Measurements from ENCODE around the gene ROR1.
A peak's percentile ranks its signal among the peaks of the same experiment; 100 is the strongest.

The ROR1 gene

DNA sequence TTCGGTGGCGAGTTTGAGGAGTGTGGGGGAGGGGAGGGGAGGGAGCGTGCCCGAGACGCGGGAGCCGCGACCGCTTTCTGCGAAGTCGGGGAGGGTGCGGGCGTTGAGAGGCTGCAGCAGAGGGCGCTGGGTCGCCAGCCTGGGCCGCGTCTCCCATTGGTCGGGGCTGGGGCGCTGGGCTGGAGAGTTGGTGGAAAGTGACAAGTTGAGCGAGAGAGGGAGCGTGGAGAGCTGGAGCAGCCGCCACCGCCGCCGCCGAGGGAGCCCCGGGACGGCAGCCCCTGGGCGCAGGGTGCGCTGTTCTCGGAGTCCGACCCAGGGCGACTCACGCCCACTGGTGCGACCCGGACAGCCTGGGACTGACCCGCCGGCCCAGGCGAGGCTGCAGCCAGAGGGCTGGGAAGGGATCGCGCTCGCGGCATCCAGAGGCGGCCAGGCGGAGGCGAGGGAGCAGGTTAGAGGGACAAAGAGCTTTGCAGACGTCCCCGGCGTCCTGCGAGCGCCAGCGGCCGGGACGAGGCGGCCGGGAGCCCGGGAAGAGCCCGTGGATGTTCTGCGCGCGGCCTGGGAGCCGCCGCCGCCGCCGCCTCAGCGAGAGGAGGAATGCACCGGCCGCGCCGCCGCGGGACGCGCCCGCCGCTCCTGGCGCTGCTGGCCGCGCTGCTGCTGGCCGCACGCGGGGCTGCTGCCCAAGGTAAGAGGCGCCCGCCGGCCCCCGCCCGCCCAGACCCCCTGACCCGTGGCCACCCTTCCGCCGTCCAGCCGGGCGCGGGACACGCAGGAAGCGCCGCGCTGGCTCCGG, at the start of gene ROR1:
Gene ROR1, plus strand, starts transcription at position 203 of the 802 bp plus-strand sequence.
- peak; percentile 59 to 73 for ATAC-seq

DNA sequence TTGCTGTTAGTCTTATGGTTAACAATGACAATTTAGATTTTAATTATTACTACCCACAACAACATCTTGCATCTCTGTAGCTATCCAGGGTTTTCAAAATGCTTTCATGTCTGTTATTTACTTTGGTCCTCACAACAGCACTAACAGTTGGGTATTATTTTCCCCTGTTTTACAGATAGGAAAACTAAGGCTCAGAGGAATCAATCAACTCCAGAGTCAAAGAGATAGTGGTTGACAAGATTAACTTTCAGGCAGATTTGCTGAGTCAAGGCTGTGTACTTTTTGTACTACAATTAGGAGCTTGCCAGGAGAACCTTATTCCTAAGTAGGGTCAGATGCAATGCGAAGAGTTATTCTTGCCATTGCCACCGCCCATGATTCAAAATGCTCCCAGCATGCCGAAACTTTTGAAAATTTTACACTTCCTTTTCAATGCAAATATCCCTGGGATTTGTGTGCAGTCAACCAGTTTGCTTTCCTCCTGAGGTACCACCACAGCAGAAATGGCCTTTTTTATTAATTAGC, 49.4 kb upstream of the ROR1 start:
- ATAC-seq = no peak

DNA sequence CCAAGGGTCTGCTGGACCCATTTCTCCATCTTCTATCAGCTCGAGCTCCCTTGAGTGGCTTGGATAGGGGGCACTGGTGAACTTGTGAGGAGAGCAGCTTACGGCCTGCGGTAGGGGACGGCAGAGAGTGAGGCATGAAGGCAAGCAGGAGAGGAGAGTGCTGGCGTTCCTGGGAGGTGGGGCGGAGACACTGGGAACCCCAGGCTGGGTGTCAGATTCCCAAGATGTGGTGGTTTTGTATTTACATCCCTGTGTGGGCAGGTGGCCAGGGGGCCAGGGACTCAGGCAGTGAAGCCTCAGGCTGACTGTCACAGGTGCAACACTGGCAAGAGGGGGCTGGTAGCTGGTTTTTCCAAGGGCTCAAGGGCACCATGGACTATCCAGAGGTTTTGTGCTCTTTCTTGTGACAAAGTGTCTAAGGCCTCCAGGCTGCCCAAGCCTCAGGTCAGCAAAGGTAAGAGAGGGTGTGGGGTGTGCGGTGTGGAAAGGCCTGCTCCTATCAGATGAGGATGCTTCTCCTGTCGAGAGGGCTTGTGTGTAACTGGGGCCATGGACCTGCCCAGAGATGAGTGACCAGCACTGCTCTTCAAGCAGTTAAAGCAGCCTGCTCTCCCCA, 45.1 kb upstream of the ROR1 start:
- ATAC-seq = no peak

DNA sequence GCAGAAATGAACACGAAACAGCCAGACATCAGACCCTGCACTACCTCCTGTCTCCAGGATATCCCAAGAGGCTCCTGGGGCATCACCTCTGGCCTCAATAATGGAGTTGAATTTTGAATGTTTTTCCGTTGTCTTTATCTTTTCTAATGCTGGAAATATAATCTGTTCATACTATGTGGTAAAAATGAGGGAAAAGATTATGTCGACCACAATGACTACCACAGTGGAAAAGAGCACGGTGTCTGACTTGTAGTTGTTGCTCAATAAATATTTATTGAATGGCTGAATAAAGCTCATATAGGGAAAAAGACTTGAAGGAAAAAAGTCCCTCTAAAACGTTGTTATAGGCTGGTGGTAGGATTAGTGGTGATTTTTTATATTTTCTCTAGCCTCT, 44.6 kb upstream of the ROR1 start:
- ATAC-seq = no peak

DNA sequence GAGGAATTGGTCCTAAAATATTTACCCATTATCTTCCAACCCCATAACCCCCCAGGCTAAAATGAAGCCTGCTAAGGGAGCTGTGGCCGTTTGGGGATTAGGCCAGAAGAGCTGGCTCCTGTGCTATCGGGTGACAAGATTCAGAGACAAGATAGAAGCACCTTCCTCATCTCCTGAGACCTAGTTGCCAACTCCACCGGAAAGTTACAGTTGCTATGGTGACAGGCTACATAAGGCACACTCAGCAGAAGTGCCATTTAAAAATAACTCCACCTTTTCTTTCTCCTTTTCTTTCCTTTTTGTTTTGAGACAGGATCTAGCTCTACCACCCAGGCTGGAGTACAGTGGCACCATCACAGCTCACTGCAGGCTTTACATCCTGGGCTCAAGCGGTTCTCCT, 43.6 kb upstream of the ROR1 start:
- no peak for ATAC-seq

DNA sequence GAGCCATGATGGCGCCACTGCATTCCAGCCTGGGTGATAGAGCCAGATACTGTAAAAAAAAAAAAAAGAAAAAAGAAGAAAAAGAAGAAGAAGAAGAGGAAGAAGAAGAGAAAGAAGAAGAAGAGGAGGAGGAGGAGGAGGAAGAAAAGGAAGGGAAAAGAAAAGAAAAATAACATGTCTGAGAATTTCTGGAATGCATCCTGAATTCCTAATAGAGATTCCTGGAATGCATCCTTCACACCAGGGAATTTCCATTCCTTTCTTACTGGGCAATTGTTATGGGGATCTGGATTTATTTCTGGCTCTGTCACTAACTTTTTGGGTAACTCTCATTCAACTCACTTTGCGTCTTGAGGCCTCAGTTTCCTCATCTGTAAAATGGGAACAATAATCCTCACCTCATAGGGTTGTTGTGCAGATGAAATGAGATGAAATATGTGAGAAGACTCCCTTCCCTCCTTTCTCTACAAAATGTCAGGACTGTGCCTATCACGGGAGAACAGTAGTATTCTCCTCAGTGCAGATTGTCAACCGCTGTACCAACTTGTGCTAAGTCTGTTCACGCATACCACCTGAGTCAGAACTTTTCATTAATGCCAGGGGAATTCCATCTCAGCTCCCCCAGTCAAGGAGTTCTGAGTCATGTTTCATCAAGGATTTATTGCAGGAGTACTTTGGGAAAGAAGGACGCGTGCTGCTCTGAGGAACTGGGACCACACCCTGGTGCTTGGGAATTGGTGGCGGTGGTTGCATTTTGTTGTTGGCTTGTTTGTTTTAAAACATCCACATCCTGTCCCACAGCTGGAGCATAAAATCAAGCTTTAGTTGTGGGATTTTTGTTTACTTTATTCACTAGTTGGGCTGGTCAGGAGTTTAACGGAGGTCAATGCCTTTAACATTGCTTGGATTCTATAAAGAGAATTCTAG, 42.4 kb upstream of the ROR1 start:
- no peak for ATAC-seq

DNA sequence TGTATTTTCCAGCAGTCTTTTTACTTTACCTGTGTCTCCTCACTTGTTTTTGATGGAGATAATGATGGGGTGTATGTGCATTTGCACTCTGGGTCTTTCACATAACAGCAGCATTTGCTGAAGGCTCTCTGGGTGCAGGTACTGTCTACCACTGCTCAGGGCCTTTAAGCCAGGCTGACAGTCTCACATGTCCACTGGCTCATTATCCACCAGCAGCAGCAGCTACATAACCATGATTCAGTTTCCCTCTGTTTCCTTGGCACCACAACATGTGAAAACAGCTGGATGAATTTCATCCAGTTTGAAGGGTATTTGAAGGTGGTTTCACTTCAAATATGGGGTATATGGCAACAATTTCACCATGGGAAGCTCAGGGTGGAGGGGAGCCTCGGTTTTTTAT, 41.2 kb upstream of the ROR1 start:
- no peak for ATAC-seq

DNA sequence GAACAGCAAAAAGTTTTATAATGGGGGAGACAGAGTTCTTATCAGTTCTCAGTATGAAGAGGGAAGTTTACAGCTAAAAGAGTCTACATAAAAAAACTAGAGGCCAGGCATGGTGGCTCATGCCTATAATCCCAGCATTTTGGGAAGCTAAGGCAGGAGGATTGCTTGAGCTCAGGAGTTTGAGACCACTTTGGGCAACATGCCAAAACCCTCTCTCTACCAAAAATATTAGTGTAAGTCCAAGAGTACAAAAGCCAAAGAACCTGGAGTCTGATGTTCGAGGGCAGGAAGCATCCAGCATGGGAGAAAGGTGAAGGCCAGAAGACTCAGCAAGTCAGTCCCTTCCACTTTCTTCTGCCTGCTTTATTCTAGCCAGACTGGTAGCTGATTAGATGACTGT, 35.0 kb upstream of the ROR1 start:
- no peak for ATAC-seq

DNA sequence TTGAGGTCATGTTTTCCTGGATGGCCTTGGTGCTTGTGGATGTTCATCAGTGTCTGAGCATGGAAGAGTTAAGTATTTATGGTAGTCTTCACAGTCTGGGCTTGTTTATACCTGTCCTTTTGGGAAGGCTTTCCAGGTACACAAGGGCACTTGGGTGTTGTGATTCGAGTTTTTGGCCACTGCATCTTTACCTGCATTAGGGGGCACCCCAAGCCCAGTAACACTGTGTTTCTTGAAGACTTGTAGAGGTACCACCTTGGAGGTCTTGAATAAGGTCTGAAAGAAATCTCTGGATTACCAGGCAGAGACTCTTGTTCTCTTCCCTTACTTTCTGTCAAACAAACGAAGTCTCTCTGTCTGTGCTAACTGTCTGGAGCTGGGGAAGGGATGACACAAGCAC, 34.4 kb upstream of the ROR1 start:
- no peak for ATAC-seq

DNA sequence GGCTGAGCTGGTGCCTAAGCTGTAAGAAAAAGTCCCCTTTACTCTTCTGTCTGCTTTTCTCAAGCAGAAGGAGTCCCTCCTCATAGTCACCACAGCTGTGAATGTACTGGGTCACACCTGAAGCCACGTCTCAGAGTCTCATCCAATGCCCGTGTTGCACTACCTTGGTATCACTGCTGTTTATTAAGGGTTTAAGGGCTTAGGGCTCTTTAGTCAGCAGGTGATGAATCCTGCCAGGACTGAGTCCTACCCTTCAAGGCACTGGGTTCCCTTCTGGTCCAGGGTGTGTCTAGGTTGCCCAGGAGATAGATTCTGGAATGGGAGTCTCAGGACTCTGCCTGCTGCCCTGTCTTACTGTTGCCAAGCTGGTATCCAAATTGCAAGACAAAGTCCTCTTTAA, 33.4 kb upstream of the ROR1 start:
- no peak for ATAC-seq

DNA sequence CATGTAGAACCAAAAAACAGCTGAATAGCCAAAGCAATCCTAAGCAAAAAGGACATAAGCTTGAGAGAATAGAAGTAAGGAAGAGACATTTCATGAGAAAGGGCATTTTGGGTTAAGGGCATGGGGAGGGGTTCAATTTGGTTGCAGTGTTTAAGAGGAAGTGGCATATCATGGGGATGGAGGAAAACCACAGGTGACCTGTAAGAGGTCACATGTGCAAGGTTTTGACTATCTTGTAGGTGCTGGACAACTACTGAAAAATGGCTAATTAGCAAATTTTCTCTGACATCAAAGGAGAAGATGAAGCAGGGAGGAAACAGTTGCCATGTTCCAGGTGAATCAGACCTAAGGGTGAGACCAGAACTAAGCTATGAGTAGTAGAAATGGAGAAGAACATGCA, 31.3 kb upstream of the ROR1 start:
- ATAC-seq = no peak

DNA sequence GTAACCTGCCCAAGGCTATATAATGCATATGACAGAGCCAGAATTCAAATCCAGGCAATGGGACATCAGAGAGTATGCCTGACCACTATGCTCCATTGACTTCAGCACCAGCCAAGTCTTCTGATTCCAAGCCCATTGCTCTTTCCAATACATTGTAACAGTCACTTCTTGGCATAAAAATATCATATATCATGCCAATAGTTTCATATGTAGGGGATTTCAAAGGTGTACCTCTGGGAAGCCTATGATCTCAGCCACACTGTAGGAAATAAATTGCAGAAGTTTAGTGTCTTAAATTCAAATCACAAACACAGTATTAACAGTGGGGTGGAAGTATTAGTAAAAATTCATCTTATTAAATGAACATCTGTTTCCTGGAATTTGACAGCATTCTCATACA, 30.0 kb upstream of the ROR1 start:
- no peak for ATAC-seq

DNA sequence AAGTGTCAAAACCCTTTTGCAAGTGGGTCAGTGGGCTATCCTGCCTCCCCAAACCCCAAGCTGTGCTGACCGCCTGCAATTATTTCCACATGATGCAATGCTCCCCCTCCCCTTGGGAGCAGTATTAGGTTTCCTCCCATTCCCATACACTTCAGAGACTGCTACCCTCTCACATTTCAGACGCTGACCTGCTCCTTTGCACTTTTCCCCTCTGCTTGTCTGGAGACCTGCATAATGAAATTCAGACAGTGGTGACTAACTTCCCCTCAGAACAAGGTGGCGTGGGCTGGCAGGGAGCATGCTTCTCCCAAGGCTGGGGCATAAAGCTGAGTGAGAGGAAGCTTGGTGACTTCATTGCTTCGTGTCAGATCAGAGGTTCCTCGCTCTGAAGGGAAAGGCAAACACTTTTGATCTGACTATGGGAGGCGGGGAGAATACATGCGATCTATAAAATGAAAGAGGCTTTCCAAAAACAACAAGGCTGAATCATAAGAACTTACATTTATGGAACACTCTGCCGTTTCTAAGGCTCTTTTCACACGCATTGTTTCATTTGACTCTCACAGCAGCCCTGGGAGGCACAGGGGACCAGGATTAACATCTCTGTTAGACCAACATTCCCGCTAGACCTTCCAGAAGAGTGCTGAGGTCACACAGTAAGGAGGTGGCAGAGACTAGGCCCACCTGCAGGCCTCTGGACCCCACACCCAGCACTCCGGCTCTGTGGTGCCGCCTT, 27.5 kb upstream of the ROR1 start:
- ATAC-seq = no peak

DNA sequence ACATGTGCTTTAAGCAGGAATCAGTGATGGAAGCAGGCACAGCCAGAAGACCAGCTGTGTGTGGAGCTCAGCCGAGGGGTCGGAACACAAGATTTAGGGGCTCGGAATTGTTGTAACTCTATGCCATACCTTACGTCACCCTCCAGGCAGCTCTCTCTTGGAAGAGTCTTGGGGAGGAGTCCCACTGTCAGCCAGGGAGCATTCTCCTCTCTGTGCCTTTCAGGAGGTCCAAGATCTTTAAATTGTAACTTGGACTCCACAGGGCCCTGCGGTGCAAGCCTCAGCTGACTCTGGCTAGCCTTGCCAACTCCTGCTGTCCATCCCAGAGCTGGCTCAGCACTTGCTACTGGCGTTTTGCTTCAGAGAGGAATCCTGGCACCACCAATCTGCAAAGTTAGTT, 26.4 kb upstream of the ROR1 start:
- ATAC-seq = no peak

DNA sequence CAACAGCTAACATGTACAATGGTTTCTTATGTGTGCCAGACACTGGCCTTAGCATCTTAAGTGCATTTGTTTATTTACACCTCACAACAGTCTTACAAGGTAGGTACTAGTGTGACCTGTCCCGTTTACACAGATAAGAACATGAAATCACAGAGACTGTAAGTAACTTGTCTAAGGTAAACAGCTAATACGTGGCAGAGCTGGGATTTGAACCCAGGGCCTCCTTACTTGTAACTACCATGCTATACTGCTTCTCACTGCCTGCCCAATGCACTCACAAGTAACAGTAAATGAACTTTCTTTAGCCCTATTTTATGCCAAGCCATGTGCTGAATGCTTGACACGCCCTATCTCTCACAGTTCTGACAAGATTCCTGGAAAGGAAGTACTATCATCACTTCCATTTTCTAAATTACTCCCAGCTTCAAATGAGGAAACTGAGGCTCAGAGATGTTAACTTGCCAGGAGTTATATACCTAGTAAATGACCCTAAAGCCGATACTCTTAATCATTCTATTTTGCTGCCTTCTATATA, 25.7 kb upstream of the ROR1 start:
- ATAC-seq = no peak

DNA sequence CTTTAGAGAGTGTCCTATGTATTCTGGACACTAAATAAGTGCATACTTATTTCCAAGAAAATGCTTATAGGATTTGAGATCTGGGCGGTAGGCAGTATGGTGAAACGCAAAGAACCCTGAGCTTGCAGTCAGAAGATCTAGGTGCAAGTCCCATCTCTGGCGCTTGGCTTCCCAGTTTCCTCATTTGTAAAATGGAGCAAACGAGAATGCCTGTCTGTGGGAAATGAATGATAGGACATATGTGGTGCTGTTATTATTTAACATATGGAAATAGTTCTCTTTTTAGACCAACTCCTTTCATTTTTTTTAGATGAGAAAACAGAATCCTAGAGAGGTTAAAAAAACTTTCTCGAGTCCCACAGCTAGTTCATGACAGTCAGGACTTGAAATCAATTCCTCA, 25.2 kb upstream of the ROR1 start:
- ATAC-seq = no peak

DNA sequence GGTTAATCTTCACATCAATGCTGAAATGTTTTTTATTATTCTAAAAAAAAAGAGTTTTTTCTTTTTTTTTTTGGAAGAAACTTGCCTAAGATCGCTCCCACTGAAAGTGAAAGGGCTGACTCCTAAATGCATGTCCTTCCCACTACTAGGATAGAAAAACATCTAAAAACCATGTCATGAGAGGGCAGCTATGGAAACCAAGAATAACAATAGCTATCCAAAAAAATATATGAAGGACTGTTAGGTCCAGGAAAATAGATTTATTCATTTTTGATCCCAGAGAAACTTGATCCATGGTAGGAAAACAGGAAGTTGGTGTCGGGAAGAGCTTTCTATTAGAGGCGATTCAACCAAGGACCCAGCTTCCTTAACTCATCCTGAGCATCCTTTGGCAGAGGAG, 23.1 kb upstream of the ROR1 start:
- no peak for ATAC-seq

DNA sequence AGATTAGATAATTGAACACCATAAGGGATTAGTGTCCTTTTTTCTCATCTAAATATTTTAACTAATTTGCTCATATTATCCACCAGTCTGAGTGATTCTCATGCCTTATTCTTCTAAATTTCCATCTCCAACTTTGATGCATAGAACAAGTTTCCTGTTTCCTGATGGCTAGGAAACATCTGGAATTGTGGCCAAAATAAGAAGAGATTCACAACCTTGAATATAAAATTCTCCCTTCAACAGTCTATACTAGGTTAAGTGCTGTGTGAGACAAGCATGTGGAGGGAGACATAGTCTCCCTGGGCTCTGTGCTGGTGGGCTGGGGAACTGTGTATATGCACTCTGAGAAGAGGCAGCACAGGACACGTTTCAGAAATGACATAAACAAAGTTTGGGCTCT, 21.6 kb upstream of the ROR1 start:
- no peak for ATAC-seq

DNA sequence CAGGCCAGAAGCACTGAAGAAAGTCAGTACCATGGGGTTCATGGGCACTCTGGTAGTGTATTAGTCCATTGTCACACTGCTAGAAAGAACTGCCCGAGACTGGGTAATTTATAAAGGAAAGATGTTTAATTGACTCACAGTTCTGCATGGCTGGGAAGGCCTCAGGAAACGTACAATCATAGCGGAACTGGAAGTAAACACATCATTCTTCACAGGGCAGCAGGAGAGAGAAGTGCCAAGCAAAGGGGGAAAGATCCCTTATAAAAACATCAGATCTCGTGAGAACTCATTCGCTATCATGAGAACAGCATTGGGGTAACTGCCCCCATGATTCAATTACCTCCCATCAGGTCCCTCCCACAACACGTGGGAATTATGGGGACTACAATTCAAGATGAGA, 20.2 kb upstream of the ROR1 start:
- ATAC-seq = no peak

DNA sequence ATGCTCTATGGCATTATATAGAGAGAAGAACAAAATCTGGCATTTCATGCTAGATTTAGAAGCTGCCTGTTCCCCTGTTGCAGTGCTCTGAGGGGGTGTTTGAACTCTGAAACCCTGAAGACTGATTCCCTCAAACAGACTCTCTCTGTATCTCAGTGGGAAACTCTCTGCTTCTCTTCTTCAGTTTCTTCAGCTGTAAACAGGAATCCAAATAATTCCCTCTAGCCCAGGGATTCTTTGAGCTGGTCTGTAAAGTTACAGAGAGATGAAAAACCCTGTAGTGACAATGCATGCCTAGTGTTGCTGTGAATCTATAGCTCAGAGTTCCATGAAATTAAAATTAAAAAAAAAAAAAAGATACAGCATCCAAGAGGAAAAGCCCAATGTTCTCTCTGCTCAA, 17.0 kb upstream of the ROR1 start:
- ATAC-seq = no peak

DNA sequence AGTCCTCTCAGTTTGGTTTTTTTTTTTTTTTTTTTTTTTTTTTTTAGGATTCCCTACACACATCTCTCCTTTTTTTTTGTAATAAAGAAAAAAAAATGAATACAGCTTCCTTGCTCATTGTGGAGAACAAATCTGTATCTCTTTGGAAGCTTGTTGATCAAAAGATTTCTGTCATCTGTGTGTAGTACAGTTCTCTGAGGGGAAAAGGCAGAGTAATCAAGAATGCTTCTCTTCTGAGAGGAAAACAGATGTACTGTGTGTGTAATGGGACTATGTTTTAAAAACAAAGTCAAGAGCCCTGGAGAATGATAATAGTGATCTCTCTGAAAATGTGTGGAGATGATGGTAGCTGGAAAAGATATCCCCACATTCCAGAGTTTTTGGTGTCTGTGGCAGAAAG, 16.5 kb upstream of the ROR1 start:
- no peak for ATAC-seq

DNA sequence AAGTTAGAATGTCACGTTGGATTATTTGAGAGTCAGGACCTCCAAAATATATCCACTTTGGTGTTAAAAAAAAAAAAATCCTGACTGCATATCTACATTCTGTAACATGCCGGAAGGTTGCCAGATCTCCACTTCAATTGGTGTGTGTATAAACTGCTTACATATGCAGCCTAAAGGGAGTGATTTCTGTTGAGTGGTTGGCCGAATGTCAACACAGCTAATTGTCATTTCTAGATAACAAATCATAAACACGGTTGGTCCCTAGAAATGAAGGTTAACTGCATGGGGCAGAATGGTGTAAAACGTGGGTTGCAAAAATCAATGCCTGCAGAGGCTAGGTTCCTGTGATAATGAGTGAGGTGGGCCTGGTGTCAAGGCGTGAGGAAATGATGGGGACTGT, 15.0 kb upstream of the ROR1 start:
- no peak for ATAC-seq

Measured in activated CD4-positive, CD25-positive, alpha-beta regulatory T cell treated with anti-CD3 and anti-CD28 coated beads, Interleukin-2, amount 50 U/mL, for 24 hours (primary cell).